Stimulated activated naive CD8-positive, alpha-beta T cell treated with anti-CD3 and anti-CD28 coated beads, Interleukin-15, Interleukin-2, amounts not matched to agents 100 ng/mL and 50 ng/mL, for 24 hours (primary cell): ENCODE measurements around the gene CDK5R1.
A peak's percentile ranks its signal among the peaks of the same experiment; 100 is the strongest.

Experiments
- H3K27ac Mint-ChIP-seq: one replicate; pipeline ENCODE4 v1.8.0; 2021; ENCODE audit warnings: mild to moderate bottlenecking, mixed read lengths
- H3K27me3 Mint-ChIP-seq: one replicate; pipeline ENCODE4 v1.8.0; 2021; ENCODE audit warnings: mixed read lengths
- H3K36me3 Mint-ChIP-seq: one replicate; pipeline ENCODE4 v1.8.0; 2021; ENCODE audit warnings: low read depth, mixed read lengths
- H3K4me1 Mint-ChIP-seq: one replicate; pipeline ENCODE4 v1.8.0; 2021; ENCODE audit warnings: low read depth, mixed read lengths
- H3K4me3 Mint-ChIP-seq: one replicate; pipeline ENCODE4 v1.8.0; 2021; ENCODE audit warnings: mild to moderate bottlenecking, mixed read lengths
- H3K9me3 Mint-ChIP-seq: one replicate; pipeline ENCODE4 v1.8.0; 2021; ENCODE audit warnings: mixed read lengths

Gene CDK5R1

GRCh38 chr17:32527146-32527545 lies 40.4 kb downstream of the CDK5R1 start:
- peak overlapping the region; percentile 33 for H3K27ac Mint-ChIP-seq
- peaks cover 60% of the 10 kb centered on the region for H3K4me1 Mint-ChIP-seq

GRCh38 chr17:32528825-32529224 lies 42.0 kb downstream of the CDK5R1 start:
- no peaks in the 10 kb centered on the region for H3K36me3 Mint-ChIP-seq
- H3K4me1 Mint-ChIP-seq, result peaks cover 51% of the 10 kb centered on the region
- no peaks in the 10 kb centered on the region for H3K27me3 Mint-ChIP-seq
- peak overlapping the region; percentile 71 for H3K27ac Mint-ChIP-seq
- H3K4me3 Mint-ChIP-seq, result no peak overlapping the region
- H3K9me3 Mint-ChIP-seq, result no peaks in the 10 kb centered on the region

More at GRCh38 chr17:32527146-32527545, 40.4 kb downstream of the CDK5R1 start:
- no peak overlapping the region for H3K4me3 Mint-ChIP-seq
- no peaks in the 10 kb centered on the region for H3K36me3 Mint-ChIP-seq
- H3K9me3 Mint-ChIP-seq, result peaks cover 4% of the 10 kb centered on the region
- H3K27me3 Mint-ChIP-seq, result no peaks in the 10 kb centered on the region

GRCh38 chr17:32529604-32530003 lies 42.8 kb downstream of the CDK5R1 start:
- H3K27me3 Mint-ChIP-seq, result no peaks in the 10 kb centered on the region
- H3K4me3 Mint-ChIP-seq, result no peak overlapping the region
- no peaks in the 10 kb centered on the region for H3K9me3 Mint-ChIP-seq
- H3K4me1 Mint-ChIP-seq, result peaks cover 45% of the 10 kb centered on the region
- H3K36me3 Mint-ChIP-seq, result no peaks in the 10 kb centered on the region
- H3K27ac Mint-ChIP-seq, result peak overlapping the region; percentile 26

- H3K36me3 Mint-ChIP-seq, result no peaks in the 10 kb centered on the region
- H3K9me3 Mint-ChIP-seq, result no peaks in the 10 kb centered on the region
- H3K4me1 Mint-ChIP-seq, result peaks cover 24% of the 10 kb centered on the region
- H3K27me3 Mint-ChIP-seq, result no peaks in the 10 kb centered on the region
- no peak overlapping the region for H3K27ac Mint-ChIP-seq
- H3K4me3 Mint-ChIP-seq, result no peak overlapping the region
These were observed 46.5 kb downstream of the CDK5R1 start for GRCh38 chr17:32533296-32533695.

GRCh38 chr17:32536736-32537643 lies 50.2 kb downstream of the CDK5R1 start:
- H3K4me3 Mint-ChIP-seq, result no peak overlapping the region
- no peaks in the 10 kb centered on the region for H3K36me3 Mint-ChIP-seq
- H3K27ac Mint-ChIP-seq, result no peak overlapping the region
- H3K4me1 Mint-ChIP-seq, result peaks cover 8% of the 10 kb centered on the region
- H3K9me3 Mint-ChIP-seq, result no peaks in the 10 kb centered on the region
- H3K27me3 Mint-ChIP-seq, result no peaks in the 10 kb centered on the region
